Transverse colon (tissue), 4 donors: Measurements from ENCODE around the gene MMEL1.

Source experiments
- EP300 ChIP-seq: sonication (generic); formaldehyde crosslinking; IDR thresholded peaks from one replicate; pipeline ENCODE4 v1.6.1; 2017; ENCODE audit warnings: antibody characterized with exemption, low read depth
- POLR2A ChIP-seq: fragments of 450-650 bp; IDR thresholded peaks from one replicate; pipeline ENCODE4 v1.6.1; 2016; ENCODE audit warnings: antibody characterized with exemption, mild to moderate bottlenecking, moderate library complexity
- POLR2AphosphoS5 ChIP-seq, 3 donors: sonication (generic); formaldehyde crosslinking; IDR thresholded peaks; one replicate each; pipeline ENCODE4 v1.6.1; 2016; ENCODE audit warnings: antibody characterized with exemption in 3 of 3
- TF ChIP-seq, protein P1 (sequence below), 5 experiments: fragments of 200-600 bp in 3 of 5; fragments of 450-650 bp in 2 of 5; sonication (generic) in 3 of 5; IDR thresholded peaks; 1 replicate in 2 of 5; 2 replicates in 3 of 5; pipeline ENCODE4 v1.5.1; 2016 to 2017; ENCODE audit warnings: antibody characterized with exemption in 5 of 5, inconsistent platforms in 3 of 5, mild to moderate bottlenecking in 2 of 5, moderate library complexity in 1 of 5

- TF ChIP-seq, protein P1, sequence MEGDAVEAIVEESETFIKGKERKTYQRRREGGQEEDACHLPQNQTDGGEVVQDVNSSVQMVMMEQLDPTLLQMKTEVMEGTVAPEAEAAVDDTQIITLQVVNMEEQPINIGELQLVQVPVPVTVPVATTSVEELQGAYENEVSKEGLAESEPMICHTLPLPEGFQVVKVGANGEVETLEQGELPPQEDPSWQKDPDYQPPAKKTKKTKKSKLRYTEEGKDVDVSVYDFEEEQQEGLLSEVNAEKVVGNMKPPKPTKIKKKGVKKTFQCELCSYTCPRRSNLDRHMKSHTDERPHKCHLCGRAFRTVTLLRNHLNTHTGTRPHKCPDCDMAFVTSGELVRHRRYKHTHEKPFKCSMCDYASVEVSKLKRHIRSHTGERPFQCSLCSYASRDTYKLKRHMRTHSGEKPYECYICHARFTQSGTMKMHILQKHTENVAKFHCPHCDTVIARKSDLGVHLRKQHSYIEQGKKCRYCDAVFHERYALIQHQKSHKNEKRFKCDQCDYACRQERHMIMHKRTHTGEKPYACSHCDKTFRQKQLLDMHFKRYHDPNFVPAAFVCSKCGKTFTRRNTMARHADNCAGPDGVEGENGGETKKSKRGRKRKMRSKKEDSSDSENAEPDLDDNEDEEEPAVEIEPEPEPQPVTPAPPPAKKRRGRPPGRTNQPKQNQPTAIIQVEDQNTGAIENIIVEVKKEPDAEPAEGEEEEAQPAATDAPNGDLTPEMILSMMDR (IDR thresholded peaks at IDR 0.05), result no peak
- TF ChIP-seq EP300 (no peak), POLR2A (no peak), POLR2AphosphoS5 (IDR thresholded peaks at IDR 0.05) (no peak)
Measured at GRCh38 chr1:2623571-2624337, 9.1 kb downstream of the MMEL1 start.
